ENCODE results near the gene PIK3R6.

The PIK3R6 gene

DNA sequence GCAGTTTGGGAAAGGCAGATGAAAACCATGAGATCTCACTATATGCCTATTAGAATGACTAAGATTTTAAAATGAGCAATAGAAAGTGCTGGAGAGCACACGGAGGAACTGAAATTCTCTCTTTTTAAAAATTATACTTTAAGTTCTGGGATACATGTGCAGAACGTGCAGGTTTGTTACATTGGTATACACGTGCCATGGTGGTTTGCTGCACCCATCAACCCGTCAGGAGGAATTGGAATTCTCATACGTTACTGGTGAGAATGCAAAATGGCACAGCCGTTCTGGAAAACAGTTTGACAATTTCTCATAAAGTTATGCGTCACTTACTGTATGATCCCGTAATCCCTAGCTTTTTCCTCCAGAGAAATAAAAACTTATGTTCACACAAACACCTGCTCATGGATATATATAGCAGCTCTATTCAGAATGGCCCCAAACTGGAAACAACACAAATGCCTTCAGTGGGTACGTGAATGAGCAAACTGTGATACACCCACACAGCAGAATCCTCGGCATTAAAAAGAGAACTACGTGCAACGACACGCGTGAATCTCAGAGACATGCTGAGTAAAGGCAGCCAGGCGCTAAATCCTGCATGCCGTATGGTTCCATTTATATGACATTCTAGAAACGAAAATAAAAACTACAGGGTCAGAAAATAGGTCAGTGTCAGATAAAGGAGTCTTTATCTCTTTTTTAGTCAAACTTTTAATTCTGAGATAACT, 11.8 kb downstream of the PIK3R6 start:
- TF ChIP-seq, protein P1, sequence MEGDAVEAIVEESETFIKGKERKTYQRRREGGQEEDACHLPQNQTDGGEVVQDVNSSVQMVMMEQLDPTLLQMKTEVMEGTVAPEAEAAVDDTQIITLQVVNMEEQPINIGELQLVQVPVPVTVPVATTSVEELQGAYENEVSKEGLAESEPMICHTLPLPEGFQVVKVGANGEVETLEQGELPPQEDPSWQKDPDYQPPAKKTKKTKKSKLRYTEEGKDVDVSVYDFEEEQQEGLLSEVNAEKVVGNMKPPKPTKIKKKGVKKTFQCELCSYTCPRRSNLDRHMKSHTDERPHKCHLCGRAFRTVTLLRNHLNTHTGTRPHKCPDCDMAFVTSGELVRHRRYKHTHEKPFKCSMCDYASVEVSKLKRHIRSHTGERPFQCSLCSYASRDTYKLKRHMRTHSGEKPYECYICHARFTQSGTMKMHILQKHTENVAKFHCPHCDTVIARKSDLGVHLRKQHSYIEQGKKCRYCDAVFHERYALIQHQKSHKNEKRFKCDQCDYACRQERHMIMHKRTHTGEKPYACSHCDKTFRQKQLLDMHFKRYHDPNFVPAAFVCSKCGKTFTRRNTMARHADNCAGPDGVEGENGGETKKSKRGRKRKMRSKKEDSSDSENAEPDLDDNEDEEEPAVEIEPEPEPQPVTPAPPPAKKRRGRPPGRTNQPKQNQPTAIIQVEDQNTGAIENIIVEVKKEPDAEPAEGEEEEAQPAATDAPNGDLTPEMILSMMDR (IDR thresholded peaks at IDR 0.05; ENCODE audit: insufficient read depth, low read length), result no peak
- TF ChIP-seq SPI1 (IDR thresholded peaks at IDR 0.05; ENCODE audit: borderline replicate concordance, low read depth), result no peak
- no peak for TF ChIP-seq POLR2AphosphoS5 (IDR thresholded peaks at IDR 0.05; ENCODE audit: low read depth)
- no peak for TF ChIP-seq GABPA (IDR thresholded peaks at IDR 0.05; ENCODE audit: low read depth)
- TF ChIP-seq, protein P2, sequence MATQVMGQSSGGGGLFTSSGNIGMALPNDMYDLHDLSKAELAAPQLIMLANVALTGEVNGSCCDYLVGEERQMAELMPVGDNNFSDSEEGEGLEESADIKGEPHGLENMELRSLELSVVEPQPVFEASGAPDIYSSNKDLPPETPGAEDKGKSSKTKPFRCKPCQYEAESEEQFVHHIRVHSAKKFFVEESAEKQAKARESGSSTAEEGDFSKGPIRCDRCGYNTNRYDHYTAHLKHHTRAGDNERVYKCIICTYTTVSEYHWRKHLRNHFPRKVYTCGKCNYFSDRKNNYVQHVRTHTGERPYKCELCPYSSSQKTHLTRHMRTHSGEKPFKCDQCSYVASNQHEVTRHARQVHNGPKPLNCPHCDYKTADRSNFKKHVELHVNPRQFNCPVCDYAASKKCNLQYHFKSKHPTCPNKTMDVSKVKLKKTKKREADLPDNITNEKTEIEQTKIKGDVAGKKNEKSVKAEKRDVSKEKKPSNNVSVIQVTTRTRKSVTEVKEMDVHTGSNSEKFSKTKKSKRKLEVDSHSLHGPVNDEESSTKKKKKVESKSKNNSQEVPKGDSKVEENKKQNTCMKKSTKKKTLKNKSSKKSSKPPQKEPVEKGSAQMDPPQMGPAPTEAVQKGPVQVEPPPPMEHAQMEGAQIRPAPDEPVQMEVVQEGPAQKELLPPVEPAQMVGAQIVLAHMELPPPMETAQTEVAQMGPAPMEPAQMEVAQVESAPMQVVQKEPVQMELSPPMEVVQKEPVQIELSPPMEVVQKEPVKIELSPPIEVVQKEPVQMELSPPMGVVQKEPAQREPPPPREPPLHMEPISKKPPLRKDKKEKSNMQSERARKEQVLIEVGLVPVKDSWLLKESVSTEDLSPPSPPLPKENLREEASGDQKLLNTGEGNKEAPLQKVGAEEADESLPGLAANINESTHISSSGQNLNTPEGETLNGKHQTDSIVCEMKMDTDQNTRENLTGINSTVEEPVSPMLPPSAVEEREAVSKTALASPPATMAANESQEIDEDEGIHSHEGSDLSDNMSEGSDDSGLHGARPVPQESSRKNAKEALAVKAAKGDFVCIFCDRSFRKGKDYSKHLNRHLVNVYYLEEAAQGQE (IDR thresholded peaks at IDR 0.05; ENCODE audit: insufficient replicate concordance, low read depth), result no peak
- Histone ChIP-seq H3K27me3 (ENCODE audit: insufficient read depth, poor library complexity, severe bottlenecking) (no peaks in the 10 kb centered on the region), H3K27ac (replicated peaks) (no peak overlapping the region), H3K4me3 (replicated peaks; ENCODE audit: insufficient read depth, low read length) (no peak overlapping the region)
- DNase-seq (ENCODE audit: low read depth in 1 of 2, low spot score in 1 of 2), result no peak

DNA sequence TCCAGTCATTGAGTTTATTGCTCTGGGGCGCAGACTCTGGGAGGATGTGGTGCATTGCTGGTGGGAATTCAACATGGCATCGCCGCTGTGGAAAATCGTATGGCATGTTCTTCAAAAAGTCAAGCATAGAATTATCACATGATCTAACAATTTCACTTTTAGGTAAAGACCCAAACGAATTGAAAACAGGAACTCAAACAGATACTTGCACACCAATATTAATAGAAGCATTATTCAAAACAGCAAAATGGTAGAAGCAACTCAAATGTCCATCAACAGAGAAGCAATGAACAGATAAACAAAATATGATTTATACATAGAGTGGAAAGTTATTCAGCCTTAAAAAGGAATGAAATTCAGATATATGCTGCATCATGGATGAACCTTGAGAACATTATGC, 15.9 kb downstream of the PIK3R6 start:
- TF ChIP-seq POLR2AphosphoS5 (IDR thresholded peaks at IDR 0.05; ENCODE audit: low read depth) (no peak), GABPA (IDR thresholded peaks at IDR 0.05; ENCODE audit: low read depth) (no peak), SPI1 (IDR thresholded peaks at IDR 0.05; ENCODE audit: borderline replicate concordance, low read depth) (no peak)
- TF ChIP-seq, protein P1 (IDR thresholded peaks at IDR 0.05; ENCODE audit: insufficient read depth, low read length), result no peak
- TF ChIP-seq, protein P2 (IDR thresholded peaks at IDR 0.05; ENCODE audit: insufficient replicate concordance, low read depth), result no peak
- no peak overlapping the region for H3K4me3 ChIP-seq (replicated peaks; ENCODE audit: insufficient read depth, low read length)
- H3K27ac ChIP-seq (replicated peaks), result no peak overlapping the region
- no peaks in the 10 kb centered on the region for H3K27me3 ChIP-seq (ENCODE audit: insufficient read depth, poor library complexity, severe bottlenecking)
- no peak for DNase-seq (ENCODE audit: low read depth in 1 of 2, low spot score in 1 of 2)

DNA sequence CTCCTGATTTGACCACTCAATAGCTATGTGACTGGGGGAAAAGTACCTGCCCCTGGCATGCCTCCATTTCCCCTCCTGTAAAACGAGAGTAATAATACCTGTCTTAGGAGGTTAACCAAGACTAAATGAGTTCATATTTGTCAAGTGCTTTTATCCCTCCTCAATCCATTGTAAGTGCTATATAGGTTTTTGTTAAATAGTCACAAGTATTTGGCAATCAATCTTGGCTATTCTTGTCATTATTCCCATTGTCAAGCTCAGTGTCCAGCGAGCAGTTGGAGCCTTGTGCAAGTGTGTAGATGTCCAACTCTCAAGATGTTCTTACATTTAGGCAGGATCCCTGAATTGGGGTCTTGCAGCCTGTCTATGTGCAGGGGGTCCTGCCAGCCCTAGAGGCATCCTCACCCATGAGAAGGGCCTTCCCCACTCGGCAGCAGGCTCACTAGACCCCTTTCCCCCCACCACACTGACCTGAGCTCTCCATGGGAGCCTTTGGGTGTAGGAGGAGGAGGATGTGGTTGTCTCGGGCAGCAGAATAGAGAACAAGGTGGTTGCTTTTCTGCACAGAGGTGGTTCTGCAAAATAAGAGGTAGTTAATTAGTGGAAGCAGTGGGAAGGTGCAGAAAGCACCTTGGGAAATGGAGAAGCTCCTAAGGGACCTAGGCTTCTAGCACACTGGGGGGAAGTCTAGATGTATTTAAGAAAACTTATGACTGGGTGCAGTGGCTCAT, 18.0 kb downstream of the PIK3R6 start:
- Histone ChIP-seq H3K27ac (replicated peaks) (no peak overlapping the region), H3K27me3 (ENCODE audit: insufficient read depth, poor library complexity, severe bottlenecking) (no peaks in the 10 kb centered on the region), H3K4me3 (replicated peaks; ENCODE audit: insufficient read depth, low read length) (no peak overlapping the region)
- TF ChIP-seq POLR2AphosphoS5 (IDR thresholded peaks at IDR 0.05; ENCODE audit: low read depth), result no peak
- TF ChIP-seq SPI1 (IDR thresholded peaks at IDR 0.05; ENCODE audit: borderline replicate concordance, low read depth), result peak; percentile 27; the same call in 1 of the 2 replicates
- peak in 1 of 2 experiments; percentile 60 for DNase-seq (ENCODE audit: low read depth in 1 of 2, low spot score in 1 of 2)

DNA sequence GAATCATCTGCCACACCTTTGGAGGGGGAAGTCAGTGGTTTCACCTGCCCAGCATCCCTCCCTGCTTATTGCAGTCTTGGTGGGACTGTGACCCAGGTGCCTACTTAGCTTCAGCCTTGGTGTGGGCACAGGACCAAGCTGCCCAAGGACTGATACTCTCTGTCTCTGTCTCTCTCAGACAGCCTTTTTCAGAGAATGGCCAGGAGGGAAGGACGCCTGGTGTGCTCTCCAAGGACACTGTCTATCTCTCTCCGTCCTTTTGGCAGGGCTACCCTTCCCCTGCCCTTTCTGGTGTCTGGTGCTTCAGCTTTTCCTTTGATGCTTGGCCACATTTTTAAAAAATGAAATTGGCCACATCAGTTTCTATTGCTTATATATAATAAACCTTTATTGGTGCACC, 19.6 kb downstream of the PIK3R6 start:
- no peak overlapping the region for H3K27ac ChIP-seq (replicated peaks)
- TF ChIP-seq SPI1 (IDR thresholded peaks at IDR 0.05; ENCODE audit: borderline replicate concordance, low read depth), result no peak
- TF ChIP-seq, protein P1 (IDR thresholded peaks at IDR 0.05; ENCODE audit: insufficient read depth, low read length), result no peak
- no peak for TF ChIP-seq POLR2AphosphoS5 (IDR thresholded peaks at IDR 0.05; ENCODE audit: low read depth)
- TF ChIP-seq, protein P2 (IDR thresholded peaks at IDR 0.05; ENCODE audit: insufficient replicate concordance, low read depth), result no peak
- no peak for TF ChIP-seq GABPA (IDR thresholded peaks at IDR 0.05; ENCODE audit: low read depth)
- H3K4me3 ChIP-seq (replicated peaks; ENCODE audit: insufficient read depth, low read length), result no peak overlapping the region
- H3K27me3 ChIP-seq (ENCODE audit: insufficient read depth, poor library complexity, severe bottlenecking), result no peaks in the 10 kb centered on the region
- no peak for DNase-seq (ENCODE audit: low read depth in 1 of 2, low spot score in 1 of 2)

Data from HL-60 (cell line).